HG02798 (cell line): ENCODE data around the gene BGN.

Experiments
- ATAC-seq: cut with Tn5 transposase; IDR thresholded peaks from one replicate; pipeline ENCODE4 v1.9.1; 2021; ENCODE audit warnings: mild to moderate bottlenecking; ENCODE audit not compliant: unreplicated experiment, poor library complexity

The BGN gene

DNA sequence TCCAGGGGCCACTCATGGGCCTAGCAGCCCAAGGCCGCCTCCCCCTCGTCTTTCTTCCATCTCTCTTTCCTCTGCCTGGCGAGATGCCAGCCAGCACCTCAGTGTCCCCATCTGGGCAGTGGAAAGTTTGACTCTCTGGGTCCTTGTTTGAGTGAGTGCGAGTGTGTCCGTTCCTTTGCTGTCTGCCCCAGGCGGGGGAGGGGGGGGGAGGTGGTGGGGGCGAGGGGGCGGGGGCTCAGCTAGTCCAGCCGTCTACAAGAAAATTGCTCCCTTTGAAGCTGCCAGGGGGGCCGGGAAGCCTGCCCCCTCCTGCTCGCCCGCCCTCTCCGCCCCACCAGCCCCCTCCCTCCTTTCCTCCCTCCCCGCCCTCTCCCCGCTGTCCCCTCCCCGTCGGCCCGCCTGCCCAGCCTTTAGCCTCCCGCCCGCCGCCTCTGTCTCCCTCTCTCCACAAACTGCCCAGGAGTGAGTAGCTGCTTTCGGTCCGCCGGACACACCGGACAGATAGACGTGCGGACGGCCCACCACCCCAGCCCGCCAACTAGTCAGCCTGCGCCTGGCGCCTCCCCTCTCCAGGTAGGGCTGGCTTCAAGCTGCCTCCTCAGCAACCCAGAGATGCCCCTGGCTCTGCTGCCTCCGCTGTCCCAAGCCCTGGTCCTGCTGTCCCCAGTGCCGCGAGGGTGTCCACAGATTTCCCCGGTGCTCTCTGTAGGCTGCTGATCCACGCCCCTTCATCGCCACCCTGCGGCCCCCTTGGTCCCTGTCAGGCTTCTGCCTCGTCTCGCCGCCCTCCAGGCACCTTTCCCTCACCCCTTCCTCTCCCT, at the start of gene BGN:
BGN (plus strand) TSS at position 440 of the 821 bp plus-strand sequence. CDS start 9,652 bp downstream, outside the sequence.
- ATAC-seq, result no peak

- no peak for ATAC-seq
These were observed 49.5 kb upstream of the BGN start for GRCh38 chrX:153445106-153445855.

GRCh38 chrX:153445856-153446635, 48.7 kb upstream of the BGN start, which contains the start of gene TREX2:
TREX2 (minus strand) TSS chrX:153446056; CDS start chrX:153445430, 626 bp downstream.
- ATAC-seq, result no peak

GRCh38 chrX:153446636-153446936, 48.2 kb upstream of the BGN start:
- ATAC-seq, result no peak

DNA sequence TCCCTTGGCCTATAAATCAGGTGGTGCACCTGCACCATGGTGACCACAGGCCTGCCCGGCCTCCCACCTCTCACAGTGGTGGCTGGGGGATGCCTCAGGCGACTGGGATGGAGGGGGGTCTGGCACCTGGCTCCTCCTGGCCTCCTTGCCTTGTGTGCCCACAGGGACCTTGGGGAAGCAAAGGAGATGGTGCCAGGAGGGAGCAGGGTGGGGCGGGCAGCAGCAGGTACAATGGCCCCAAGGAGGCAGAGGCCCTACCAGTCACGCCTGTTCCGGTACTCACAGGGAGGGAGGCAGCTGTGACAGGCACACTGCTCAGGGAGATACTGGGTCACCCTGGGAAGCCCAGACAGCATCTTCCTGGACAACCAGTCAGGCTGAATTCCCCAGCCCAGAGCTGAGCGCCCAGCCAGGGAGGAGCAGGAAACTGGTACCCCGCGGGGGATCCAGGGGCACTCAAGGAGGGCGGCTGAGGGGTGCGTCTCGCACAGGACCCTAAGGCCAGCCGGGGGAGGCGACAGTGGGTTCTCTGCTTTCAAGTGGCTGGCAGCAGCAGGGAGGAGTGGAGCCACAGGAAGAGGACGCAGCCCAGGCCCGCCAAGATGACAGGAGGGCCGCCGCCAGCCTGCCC, 47.7 kb upstream of the BGN start:
- ATAC-seq, result no peak

DNA sequence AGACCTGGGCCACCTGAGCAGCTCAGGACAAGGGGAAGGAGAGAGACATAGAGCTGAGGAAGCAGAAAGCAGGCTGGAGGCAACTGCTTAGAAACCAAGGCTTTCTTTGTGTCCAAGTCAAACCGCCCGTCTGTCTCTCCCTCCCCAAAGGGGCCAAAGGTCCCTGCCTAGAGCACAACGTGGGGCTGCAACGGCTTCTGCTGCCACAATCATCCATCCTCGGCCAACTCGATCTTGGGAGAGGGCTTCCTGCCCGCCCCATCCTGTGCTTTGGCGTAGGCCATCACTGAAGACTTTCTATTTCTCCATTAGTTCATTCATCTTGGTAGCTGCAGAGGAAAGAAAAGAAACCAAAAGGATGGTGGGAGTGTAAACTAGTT, 47.2 kb upstream of the BGN start:
- no peak for ATAC-seq

DNA sequence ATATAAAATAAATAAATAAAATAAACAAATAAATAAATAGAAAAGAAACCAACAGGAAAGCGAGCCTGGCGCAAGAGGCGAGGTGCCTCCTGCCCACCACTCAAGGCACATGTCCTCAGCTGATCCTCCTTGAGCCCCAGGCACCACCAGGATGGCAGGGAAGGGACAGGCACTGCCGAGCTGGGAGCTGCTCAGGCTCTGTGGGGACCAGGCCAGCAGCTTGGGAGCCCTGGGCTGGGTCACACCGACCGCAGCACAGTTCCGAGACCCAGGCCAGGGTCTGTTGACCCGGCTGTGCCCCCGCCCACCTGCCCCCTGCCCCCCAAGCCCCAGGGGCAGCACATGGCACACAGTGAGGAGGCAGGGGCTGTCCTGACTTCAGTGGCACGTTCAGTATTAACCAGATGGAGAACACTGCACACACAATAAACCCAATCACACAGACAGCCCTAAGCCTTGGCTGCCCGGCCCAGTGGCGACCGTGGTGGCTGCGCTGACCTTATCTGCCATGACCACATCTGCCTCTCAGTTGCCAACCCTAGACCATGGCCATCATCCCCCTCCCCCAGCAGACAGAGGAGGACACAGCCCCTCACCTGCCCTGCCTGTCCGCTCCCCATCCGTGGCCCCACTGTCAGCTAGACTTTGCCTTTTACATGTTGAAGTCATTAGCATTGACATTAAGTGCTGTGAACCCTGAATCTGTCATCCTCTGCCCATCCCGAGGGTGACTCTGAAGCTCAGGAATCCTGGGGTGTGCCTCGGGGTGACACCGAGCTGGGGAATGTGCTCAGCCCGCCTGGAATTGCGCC, 46.0 kb upstream of the BGN start:
- ATAC-seq, result no peak

DNA sequence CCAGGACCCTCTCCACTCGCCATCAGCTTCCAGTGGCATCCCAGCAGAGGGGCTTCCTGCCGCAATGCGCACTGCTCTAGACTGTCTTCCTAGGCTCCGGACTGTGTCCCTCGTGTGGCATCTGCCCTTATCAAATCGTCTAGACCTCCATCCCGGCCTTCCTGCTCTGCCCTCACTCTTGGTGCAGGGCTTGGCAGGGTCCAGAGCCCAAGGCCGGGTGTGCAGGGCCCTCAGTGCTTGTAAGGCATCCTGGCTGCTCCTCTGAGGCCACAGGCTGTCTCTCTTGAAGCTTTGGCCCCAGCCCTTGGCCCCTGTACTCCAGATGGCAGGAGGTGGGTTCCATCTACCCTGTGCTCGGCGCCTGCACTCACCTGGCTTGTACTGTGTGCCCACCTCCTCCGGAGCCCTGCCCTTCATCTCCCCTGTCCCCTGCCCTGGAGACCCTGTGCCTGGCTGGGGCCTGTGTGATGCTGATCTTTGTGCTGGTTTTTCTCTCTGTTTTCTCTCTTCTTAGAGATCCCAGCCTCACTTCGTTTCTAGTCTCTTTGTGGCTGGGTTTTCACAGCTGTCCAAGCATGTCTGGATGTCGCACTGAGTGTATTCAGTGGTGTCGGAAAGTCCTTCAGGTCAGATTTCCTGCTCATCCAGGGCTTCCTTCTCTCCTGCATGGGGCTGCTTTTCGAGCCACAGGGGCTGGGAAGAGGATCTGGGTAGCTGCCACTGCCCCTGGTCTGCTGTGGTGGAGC, 45.2 kb upstream of the BGN start:
- ATAC-seq, result no peak

GRCh38 chrX:153450114-153450948, 44.4 kb upstream of the BGN start:
- no peak for ATAC-seq

DNA sequence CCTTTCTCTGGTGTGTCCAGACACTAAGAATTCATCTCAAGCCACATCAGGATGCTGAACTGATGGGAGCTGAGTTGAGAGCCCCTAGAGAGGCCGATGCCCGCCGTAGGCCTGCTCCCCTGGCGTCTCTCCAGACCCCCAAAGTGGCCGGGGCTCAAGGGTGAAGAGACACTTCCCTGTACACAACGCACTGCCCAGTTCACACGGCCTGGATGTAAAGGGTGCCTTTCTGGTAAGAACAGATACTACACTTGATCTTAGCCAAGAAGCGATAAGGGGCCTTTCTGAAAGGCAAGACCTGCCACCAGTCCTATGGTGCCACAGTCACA, 43.9 kb upstream of the BGN start:
- ATAC-seq, result no peak

DNA sequence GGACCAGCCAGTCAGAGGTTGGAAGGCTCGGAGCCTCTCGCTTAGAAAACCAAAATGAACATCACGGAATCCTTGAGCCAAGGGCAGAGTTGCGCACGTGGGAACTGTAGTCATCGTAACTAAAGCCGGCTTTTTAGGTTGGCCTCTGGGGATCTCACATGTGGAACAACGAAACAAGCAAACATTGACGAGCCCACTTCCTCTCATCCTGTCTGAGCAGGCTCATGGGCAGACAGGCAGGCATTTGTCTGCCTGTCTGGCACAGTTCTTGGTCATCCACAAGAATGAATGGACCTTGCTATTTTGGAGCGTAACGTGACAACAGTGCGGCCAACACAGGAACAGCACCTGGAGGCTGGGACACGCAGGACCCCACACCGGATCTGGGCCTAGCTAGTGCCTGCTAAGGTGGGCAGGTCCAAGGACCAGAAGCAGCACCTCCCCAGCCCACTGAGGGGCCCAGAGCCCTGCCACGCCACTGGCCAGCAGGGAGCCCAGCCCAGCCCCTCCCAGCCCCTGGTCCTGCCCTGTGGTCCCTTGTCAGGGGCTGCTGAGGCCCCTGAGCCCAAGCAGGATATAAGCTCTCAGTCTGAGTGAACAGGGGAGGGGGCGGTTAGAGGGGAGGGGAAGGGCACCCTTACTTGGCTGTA, 39.8 kb upstream of the BGN start:
- no peak for ATAC-seq

- ATAC-seq, result no peak
These were observed 39.2 kb upstream of the BGN start for GRCh38 chrX:153455571-153455970.

GRCh38 chrX:153456161-153456560, 38.6 kb upstream of the BGN start:
- ATAC-seq, result no peak

DNA sequence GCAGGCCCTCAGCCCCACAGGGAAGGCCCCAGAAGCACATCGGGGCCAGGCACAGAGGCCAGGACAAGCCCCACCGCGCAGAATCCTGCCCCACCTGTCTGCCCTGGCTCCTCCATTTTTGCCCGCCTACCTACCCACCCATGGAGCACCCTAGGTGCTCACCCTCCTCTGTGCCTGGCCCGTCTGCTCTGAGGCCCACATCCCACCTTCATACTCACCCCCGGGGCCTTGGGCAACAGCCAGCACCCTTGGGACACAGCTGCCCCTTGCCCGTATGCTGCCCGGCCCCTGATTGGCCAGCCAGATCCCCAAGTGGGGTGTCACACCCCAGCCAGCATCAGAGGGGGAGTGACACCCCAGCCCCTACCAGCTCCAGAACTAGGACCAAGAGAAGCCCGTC, 38.1 kb upstream of the BGN start:
- no peak for ATAC-seq

GRCh38 chrX:153457136-153457825, 37.5 kb upstream of the BGN start:
- no peak for ATAC-seq

GRCh38 chrX:153457827-153458466, 36.8 kb upstream of the BGN start:
- no peak for ATAC-seq

DNA sequence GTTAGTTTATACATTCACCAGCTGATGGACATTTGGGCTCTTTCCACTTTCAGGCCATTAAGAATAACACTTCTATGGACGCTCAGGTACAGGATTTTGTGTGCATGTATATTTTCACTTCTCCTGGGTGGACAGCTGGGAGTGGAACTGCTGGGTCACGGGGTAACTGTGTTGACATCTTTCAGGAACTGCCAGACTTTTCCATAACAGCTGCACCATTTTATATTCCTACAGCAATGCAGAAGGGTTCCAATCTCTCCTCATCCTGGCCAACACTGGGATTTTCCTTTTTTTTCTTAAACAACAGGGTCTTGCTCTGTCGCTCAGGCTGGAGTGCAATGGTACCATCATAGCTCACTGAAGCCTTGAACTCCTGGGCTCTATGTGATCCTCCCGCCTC, 36.3 kb upstream of the BGN start:
- no peak for ATAC-seq
